Activated CD4-positive, alpha-beta T cell treated with anti-CD3 and anti-CD28 coated beads for 24 hours (primary cell): ENCODE measurements around the gene PTPN3.
"Not testable (repeated sequence)": the region's sequence is repeated elsewhere in the genome, so short reads cannot be mapped to it uniquely, and the experiment has no call there.

Source experiments
- DNase-seq, 2 donors: peaks; one replicate each; pipeline ENCODE4 v3.0.0-alpha.2; 2020; ENCODE audit warnings: low read depth in 2 of 2

The PTPN3 gene

DNA sequence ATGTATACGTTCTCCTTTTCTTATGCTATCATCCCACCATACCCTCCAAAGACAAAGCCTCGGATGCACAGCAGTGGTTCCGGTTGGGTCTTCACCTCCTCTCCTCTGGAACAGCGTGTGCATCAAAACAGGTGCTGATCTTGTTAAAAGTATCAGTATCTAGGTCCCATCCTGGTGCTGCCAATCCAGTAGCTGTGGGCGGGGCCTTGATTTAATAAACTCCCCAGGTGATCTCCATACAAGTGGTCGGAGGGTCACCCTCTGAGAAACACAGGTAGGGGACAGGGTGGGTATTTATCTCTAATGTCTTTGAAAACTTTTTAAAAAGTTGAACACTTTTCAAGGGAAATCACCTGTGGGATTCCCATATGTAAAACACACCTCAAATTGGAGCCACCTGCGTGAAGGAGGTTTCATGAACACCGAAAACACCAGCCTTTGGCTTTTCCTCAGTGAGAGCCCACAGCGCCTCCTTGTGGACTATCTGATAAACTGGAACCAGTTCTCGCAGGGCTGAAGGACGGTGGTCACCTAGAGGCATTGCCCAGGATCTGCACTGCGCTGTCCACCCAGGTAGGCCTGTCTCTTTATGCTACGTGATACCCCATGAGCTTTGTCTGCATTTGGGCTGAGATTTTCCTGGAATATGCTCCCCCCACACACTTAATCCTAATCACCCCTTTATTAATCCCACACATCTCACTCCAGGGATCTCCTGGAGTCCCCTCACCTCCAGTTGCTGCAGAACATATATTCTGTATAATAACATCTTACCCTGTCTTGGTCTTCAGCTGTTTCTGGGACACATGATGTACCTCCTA lies 96.7 kb downstream of the PTPN3 start:
- peak in 1 of 2 donors; percentile 14 for DNase-seq

DNA sequence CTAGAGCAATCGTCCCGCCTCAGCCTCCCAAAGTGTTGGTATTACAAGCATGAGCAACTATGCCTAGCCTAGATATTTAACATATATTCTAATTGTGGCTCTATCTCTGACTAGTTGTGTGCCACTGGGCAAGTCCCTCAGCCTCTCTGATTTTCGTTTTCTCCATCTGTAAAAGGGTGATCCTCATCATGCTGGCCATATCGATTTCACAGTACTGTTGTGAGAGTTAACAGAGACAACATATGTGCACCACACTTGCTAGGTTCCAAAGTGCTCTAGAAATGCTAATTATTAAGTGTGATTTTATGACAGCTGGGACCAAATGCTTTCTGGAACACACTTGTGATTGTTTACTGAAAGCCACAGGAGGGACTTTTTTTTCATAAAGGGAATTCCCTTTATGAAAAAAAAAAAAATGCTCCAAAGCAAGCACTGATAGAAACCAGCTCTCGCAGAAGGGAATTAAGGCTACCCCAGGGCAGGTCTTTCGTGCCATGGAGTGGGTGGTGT lies 98.8 kb downstream of the PTPN3 start:
- DNase-seq = no peak

DNA sequence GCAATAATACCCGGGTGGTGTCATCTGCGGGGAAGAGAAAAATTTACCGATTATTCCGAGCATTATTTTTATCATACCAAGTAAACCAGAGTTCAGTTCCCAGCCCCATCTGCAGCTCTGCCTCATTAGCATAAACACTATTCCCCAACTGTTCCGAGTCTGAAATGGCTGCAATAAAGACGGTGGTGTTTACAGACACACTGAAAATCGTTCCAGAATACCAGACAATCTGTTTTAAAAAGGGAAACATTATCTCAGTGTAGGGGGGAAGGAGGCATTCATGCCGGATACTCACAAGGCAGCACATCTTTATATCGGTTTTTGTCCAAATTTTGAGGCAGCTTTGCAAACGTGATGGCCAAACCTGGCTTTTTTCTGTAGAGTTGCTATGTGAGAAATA lies 106.9 kb downstream of the PTPN3 start:
- no peak for DNase-seq

DNA sequence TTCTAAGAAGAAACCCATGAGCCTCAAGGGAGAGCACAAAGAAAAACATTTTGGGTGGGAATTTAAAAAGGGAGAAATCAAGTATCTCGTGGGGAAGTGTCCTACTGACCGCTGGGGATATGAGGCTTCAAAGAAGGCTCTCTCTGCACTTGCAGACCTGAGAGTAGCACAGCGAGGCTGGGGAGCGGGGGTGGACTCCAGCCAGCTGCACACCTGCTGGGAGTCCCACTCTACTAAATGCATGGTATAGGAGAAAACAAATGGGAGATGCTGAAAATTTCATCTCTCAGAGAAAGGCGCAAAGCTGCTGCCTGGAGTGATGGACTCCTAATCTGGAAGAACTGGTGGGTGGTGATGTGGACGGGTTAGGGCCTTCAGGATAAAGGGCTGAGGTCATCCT lies 110.3 kb downstream of the PTPN3 start:
- DNase-seq = no peak

DNA sequence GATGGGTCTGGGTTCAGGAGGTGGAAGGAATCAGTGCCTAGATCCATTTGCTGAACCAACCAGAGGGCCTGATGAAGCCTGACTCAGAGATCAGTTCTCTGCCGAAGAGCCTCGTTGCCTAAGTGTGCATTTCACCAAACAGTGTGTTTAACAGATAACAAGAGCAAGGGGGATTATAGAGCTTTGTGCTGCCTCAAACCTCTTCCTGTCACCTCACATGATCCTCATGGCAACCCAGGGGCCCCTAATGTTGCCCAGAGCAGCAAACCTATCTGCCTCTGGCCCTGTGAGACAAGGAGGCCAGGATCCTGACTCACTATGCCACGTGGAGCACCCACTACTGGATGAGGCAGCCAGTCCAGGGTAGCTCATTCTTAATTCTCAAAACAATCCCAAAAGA lies 110.9 kb downstream of the PTPN3 start:
- no peak for DNase-seq

DNA sequence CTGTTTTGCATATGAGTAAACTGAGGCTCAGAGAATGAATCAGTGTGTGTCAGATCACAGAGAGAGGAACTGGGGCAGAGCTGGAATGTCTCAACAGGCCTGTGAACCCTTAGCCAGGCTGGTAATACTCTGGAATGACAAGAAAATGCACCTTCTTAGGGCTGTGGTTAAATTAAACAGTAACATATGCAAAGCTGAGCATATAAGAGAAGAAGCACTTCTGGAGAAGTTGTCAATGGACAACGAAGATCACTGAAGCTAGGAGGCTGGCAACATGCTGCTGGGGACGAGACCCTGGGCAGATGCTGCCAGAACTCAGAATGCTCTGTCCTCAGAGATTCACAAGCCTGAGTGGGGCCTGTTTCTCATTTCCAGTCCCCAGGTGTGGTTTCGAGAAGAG lies 112.6 kb downstream of the PTPN3 start:
- DNase-seq = no peak

DNA sequence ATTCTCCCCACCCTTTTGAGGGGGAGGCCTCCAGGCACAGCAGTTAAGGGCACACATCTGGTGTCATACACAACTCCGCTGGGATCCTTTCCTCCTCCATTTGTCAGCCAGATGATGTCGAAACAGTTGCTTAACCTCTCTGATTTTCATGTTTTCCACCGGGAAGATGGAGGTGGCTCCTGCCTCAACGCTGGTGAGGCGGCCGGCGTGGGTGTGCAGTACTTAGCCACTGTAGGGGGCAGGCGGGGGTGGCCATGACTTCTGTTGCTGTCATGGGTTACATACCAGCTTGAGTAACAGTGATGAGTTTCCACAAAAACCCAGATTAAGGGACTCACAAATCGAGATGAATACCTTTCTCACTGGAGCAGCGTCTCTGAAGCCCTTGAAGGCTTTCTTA lies 114.2 kb downstream of the PTPN3 start:
- DNase-seq = no peak

DNA sequence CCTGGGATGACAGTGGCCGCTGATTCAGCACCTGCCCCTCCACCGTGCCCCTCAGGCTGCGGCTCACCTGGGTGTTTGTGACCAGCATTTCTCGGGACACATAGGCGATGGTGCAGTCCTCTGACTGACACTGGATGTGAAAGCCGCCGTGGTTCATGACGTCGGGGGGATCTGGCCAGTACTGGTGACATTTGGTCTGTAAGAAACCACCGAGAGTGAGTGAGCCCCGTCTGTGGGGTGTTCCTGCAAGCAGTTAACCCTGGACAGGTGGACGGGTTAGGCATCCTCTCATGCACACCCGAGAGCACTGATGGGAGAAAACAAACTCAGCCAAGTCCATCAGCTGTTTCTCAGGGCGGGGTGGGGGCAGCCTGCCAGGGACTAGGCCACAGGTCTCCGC lies 114.8 kb downstream of the PTPN3 start:
- DNase-seq = no peak

DNA sequence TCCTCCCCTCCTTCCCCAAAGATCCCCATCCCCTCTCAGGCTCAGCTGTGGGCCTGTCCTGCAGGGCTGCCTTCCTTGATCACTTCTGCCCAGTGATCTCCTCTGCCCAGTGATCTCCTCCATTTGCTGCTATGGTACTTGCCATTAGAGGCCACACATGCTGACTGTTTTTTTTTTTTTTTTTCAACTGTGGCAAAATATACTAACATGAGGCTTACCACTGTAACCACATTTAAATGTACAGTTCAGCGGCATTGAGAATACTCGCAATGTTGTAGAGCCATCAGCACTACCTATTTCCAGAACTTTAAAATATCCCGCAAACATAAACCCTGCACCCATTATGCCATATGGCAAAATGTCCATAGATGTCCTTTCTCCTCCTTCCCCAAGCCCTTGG lies 115.5 kb downstream of the PTPN3 start:
- no peak for DNase-seq

DNA sequence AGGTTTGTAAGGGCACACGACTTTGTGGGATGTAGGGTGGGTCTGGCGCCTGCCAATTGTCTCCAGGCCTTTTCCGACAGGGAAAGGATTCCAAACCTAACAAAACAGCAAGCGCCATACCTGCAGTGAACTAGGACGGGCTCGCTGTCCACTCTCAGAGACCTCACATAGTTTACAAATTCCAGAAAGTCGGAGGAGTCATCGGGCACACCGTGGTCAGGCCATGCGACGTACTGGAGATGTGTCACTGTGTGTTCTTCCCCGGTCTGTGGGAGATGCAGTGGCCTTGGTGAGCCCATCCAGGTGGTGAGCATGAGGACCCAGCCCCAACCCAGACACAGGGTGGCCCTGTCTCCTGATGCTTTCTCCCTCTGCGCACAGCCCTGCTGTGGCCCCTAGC lies 115.9 kb downstream of the PTPN3 start:
- DNase-seq = no peak

DNA sequence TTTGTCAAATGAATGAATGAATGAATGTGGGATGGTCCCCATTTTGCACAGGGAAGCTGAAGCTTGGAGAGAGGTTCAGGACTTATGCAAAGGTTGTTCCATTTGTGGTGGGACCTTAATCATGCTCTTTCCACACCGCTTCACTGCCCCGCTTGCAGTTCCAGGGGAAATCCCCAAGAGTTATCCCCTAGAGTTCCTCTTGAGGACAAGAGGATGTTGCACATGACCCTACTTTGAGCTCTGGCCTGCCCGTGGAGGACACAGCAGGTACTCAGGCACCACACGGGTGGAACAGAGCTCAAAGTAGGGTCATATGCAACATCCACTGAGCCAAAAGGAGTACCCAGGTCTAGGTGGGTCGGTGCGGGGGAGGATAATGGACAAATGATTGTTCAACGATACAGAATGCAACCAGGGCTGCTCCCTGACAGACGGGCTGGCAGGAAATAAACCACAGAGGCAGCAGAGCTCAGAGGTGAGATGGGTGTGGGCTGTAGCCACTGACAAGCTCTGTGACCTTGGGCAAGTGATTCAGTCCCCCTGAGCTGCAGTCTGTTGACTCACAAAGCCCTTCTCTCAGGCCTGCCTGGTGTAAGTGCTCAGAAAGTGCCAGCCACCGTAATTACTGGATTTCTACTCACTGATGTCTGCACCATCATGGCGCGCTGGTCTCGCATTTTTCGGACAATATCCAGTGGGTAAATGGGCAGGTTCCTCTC lies 116.9 kb downstream of the PTPN3 start:
- no peak for DNase-seq

DNA sequence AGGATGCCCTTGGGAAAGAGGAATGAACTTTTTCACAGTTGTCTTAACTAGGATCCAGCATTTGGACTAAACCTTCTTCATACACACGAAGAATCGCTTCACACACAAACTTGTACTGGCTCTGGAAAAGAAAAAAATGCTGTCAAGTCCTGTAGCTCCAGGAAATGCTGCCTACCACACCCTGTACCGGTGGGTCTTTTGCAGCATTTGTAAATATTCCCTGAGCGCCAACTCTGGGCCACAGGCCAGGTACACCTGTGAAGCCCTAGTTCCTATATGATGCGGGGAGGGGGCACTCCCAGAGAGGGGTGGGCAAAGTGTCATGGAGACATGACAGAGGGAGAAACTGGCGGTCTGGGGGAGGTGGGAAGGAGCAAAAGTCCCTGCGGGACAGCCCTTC lies 118.6 kb downstream of the PTPN3 start:
- no peak for DNase-seq

DNA sequence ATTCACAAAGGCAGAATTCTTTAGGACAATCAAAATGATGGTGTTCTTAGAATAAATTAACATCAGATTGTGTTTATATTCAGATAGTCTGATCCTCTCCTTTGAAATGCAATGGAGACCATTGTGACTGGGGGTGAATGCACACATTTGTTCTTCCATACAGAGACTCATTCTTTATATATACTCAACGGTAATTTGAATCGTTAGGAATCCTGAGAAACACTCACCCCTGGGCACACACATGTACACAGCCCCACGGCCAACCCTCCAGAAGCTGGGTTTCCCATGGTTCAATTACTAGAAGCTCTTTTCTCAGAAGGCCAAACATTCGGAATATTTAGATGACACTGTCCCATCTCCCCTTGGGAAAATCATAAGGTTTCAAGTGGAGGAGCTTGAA lies 119.8 kb downstream of the PTPN3 start:
- DNase-seq = no peak

DNA sequence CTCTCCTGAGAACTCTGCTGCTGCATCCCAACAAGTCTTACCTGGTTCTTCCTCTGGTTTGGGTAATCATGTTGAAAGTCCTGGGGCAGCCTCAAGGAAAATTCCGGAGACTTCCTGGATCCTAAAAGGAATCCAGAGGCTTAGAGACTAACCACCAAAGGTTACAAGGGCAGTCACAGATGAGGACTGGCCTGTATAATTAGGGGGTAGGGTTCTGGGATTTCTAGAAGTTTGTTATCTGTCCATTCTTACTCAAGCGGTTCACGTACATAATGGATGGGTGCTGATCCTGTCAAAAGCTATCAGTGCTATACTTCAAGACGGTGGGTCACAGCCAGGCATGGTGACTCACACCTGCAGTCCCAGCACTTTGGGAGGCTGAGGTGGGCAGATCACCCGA lies 125.9 kb downstream of the PTPN3 start:
- DNase-seq = no peak

DNA sequence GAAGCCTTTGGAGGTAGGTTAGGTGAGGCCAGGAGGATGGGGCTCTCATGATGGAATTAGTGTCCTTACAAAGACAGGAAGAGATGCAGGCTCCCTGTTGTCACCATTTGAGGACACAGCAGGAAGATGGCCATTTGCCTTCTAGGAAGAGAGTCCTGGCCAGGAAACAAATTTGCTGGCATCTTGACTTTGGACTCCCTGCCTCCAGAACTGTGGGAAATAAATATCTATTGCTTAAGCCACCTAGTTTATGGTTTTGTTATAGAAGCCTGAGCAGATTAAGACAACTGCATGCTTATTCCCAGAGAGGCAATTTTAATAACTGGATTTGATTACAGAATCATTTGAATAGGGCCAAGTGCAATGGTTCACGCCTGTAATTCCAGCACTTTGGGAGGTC lies 126.7 kb downstream of the PTPN3 start:
- DNase-seq = no peak

DNA sequence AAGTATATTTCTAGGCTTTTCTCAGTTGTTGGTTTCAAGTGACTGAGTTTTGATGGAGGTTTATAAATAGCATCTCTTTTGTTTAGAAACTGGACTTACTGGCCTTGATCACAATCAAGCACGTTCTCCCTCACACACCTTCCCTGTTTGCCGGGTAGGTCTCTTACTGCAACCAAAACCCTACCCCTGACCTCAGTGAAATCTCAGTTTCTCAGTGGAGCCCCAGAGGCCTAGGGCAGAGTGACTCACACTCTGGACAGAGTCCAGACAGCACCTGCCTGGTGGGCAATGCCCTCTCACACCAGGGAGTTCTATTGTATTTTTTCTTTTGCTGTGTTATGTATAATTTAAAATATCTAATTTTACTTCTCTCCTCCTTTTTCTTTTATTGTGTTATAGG lies 128.8 kb downstream of the PTPN3 start:
- no peak for DNase-seq

DNA sequence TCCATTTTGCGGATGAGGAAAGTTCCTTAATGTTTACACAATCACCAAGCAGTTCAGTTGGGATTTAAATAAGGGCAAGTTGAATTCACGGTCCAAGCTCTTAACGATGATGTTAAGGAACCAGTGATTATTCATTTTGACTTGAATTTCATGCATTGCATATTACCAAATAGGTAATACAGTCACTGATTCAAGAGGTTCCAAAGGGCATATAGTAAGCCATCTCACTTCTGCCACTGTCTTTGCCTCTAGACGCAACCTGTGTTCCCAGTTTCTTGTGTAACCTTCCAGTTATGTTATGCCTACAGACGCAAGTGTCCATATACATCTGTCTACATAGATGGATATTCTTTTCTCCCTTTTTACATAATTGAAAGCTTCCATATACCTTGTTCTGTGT lies 137.3 kb downstream of the PTPN3 start:
- DNase-seq = no peak

DNA sequence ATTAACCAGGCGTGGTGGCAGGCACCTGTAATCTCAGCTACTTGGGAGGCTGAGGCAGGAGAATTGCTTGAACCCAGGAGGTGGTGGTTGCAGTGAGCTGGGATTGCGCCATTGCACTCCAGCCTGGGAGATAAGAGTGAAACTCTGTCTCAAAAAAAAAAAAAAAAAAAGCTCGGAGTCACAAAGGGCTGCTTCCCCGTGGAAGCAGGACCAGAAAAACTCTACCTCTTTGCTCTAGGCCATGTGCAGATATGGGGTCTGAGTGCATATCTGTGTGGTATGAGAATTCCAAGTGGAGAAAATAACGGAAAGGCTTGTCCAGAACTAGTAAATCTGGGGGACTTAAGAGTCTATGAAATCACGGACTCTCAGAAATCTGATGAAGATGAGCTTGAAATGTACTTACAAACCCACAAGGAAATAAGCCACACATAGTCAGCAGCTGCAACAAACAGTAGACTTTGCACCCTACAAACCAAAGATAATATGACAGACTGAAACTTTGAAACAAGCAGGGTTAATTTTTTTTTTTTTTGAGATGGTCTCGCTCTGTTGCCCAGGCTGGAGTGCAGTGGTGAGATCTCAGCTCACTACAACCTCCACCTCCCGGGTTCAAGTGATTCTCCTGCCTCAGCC lies 139.0 kb downstream of the PTPN3 start:
- DNase-seq = not testable (repeated sequence)

DNA sequence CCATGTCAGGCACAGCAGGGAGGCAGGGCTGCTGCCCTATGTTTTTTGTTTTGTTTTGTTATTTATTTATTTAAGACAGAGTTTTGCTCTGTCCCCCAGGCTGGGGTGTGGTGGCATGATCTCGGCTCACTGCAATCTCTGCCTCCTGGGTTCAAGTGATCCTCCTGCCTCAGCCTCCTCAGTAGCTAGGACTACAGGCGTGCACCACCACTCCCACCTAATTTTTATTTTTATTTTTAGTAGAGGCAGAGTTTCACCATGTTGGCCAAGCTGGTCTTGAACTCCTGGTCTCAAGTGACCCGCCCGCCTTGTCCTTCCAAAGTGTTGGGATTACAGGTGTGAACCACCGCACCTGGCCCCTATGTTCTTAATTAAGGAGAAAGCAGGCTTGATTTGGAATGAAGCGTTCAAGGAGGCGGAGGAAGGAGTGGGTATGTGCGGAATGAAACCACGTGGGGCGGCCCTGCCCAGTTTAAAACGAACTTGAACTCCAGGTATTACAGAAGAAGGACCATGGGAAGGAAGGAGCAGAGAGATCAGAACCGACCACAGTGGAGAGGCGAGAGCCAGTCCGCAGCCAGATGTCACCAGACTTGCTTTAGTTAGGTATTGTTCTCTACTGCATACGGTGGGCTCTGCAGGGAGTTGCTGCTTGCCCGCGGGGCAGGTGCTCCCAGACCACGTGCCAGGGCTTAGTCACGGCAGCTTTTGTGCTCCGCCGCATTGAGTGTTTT lies 142.4 kb downstream of the PTPN3 start:
- DNase-seq = no peak

DNA sequence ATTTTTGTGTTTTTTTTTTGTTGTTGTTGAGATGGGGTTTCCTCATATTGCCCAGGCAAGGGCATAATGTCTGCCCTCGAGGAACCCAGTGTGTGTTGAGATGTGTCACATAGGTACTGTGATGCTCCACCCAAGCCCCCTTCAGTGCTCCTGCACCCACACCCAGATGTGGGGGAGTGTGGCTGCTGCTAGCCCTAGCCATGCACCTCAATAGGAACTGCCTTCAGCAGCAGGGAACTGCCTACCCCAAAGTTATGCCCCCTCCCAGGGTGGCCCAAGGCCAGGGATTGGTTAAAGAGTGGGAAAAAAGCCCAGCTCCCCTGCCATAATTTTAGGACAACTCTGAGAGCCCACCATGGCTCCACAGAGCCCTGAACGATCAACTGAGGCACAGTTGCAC lies 143.9 kb downstream of the PTPN3 start:
- DNase-seq = no peak

DNA sequence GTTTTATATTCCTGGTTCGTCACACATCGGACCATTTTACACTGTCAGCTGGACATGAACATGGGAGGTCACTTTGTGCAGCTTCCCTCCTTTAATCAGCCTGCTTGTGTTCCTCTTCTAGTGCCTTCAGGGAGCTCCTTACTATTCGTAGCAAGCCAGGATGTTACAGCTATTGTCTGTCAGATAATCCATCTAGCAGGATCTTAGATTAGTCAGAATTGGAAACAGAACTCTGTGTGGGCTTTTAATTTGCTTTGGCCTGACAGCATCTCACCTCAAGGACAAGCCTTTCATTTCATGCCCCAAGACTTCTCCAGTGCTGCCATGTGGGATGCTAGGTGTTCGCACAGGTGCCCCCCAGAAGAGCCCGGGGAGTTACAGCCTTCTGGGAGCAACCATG lies 147.1 kb downstream of the PTPN3 start:
- no peak for DNase-seq

DNA sequence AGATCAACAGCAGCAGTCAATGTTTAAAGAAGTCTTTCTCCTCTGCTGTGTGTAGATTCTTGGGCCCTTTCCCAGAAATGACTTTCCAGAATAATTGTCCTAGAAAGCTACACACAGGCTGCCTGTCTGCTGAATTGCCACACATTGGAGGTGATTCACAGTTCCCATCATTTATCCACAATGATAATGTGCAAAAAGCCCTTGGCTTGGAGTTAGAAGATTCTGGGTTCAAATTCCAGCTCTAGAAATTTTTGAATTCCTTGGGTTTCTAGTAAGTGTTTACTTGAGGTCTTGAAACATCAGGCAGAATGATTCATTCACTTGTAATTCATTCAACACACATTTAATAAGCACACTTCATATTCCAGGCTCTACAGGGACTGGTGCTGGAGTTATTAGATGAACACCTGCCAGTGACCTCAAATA lies 148.7 kb downstream of the PTPN3 start:
- no peak for DNase-seq
